PC-3 (cell line): ENCODE data around the gene HDHD5. TPM values are rescaled to one million over a fixed set of nuclear protein-coding genes. Genes with fewer than 3 reads are reported as not detected.

Experiments
- ATAC-seq: fragments of 200-7000 bp; cut with Tn5 transposase; 2 replicates; pipeline ENCODE4 v1.9.1; 2020; ENCODE audit warnings: mild to moderate bottlenecking, moderate library complexity
- BruUV-seq: library from RNA; stranded (reverse); fragments of 400-500 nt; replicated peaks from 2 replicates; lab custom pipeline; 2021; lab: Mats Ljungman, UMichigan
- CTCF ChIA-PET: fragments of 300-600 bp; sonication (Branson Sonifier 250); formaldehyde crosslinking; loops from one replicate; lab custom pipeline; 2022; ENCODE audit warnings: antibody characterized with exemption; lab: Charles Lee
- POLR2A ChIA-PET: fragments of 300-600 bp; sonication (Branson Sonifier 250); formaldehyde crosslinking; loops from one replicate; lab custom pipeline; 2022; ENCODE audit warnings: antibody characterized with exemption; ENCODE audit not compliant: unreplicated experiment; lab: Charles Lee
- DNase-seq: peaks from one replicate; pipeline ENCODE4 v3.0.0-alpha.2; 2015
- H2AFZ ChIP-seq: fragments of 300-600 bp; sonication (generic); 2 replicates; pipeline ENCODE4 v1.6.0; 2016; ENCODE audit warnings: antibody characterized with exemption, low read length
- H3F3A ChIP-seq: fragments of 300-600 bp; sonication (generic); one replicate; pipeline ENCODE4 v1.6.0; 2017; ENCODE audit warnings: antibody characterized with exemption, low read length, control low read depth, mild to moderate bottlenecking; ENCODE audit not compliant: unreplicated experiment
- H3K27ac ChIP-seq: fragments of 300-600 bp; sonication (generic); 2 replicates; pipeline ENCODE4 v1.5.1; 2016; ENCODE audit warnings: mild to moderate bottlenecking, low read length
- H3K27me3 ChIP-seq: fragments of 300-600 bp; sonication (generic); 2 replicates; pipeline ENCODE4 v1.6.1; 2016; ENCODE audit warnings: low read length, mixed read lengths
- H3K36me3 ChIP-seq: fragments of 300-600 bp; sonication (generic); 2 replicates; pipeline ENCODE4 v1.6.1; 2016; ENCODE audit warnings: low read depth, mixed run types, low read length, mixed read lengths
- H3K4me1 ChIP-seq: fragments of 300-600 bp; sonication (generic); 2 replicates; pipeline ENCODE4 v1.5.1; 2016; ENCODE audit warnings: low read length; ENCODE audit not compliant: insufficient read depth
- H3K4me2 ChIP-seq: fragments of 300-600 bp; sonication (generic); 2 replicates; pipeline ENCODE4 v1.6.0; 2016; ENCODE audit warnings: low read length
- H3K4me3 ChIP-seq: fragments of 300-600 bp; sonication (generic); 2 replicates; pipeline ENCODE4 v1.5.1; 2016; ENCODE audit warnings: mild to moderate bottlenecking, low read length, mixed read lengths
- H3K79me2 ChIP-seq: fragments of 300-600 bp; sonication (generic); 2 replicates; pipeline ENCODE4 v1.6.1; 2017; ENCODE audit warnings: low read length, mixed read lengths
- H3K9ac ChIP-seq: fragments of 300-600 bp; sonication (generic); 2 replicates; pipeline ENCODE4 v1.6.0; 2016; ENCODE audit warnings: mild to moderate bottlenecking, low read length
- H3K9me2 ChIP-seq: fragments of 300-600 bp; sonication (generic); replicated peaks from 2 replicates; pipeline ENCODE4 v1.6.1; 2016; ENCODE audit warnings: mixed run types, low read length, mixed read lengths
- H3K9me3 ChIP-seq: fragments of 300-600 bp; sonication (generic); 2 replicates; pipeline ENCODE4 v1.6.1; 2016; ENCODE audit warnings: low read length, mixed read lengths
- H4K20me1 ChIP-seq: fragments of 300-600 bp; sonication (generic); 2 replicates; pipeline ENCODE4 v1.6.1; 2016; ENCODE audit warnings: low read length, mixed read lengths
- EZH2 ChIP-seq: fragments of 300-600 bp; sonication (generic); IDR thresholded peaks from one replicate; pipeline ENCODE4 v1.6.1; 2017; ENCODE audit warnings: antibody characterized with exemption, mild to moderate bottlenecking, low read length; ENCODE audit not compliant: unreplicated experiment
- EZH2phosphoT487 ChIP-seq: fragments of 300-600 bp; sonication (generic); IDR thresholded peaks from 2 replicates; pipeline ENCODE4 v1.6.1; 2018; ENCODE audit warnings: mild to moderate bottlenecking, antibody characterized with exemption, low read length, borderline replicate concordance
- intact Hi-C: fragments of 100-400 bp; cut with micrococcal nuclease; formaldehyde crosslinking; loops from 2 replicates; pipeline ENCODE4 v1.9.0; 2023
- total RNA-seq: library from RNA; depleted of rRNA; stranded (reverse); fragments of >200 nt; gene quantifications from 2 replicates; pipeline ENCODE4 v1.2.3, GENCODE V29; 2014
- TF ChIP-seq, protein P1 (sequence below): fragments of 300-600 bp; sonication (generic); conservative IDR thresholded peaks from 2 replicates; pipeline ENCODE4 v1.5.1; 2017; ENCODE audit warnings: antibody characterized with exemption, low read depth, mild to moderate bottlenecking, low read length

The HDHD5 gene
- total RNA-seq, 1 experiment from 2014 or later, result 57.3 TPM

DNA sequence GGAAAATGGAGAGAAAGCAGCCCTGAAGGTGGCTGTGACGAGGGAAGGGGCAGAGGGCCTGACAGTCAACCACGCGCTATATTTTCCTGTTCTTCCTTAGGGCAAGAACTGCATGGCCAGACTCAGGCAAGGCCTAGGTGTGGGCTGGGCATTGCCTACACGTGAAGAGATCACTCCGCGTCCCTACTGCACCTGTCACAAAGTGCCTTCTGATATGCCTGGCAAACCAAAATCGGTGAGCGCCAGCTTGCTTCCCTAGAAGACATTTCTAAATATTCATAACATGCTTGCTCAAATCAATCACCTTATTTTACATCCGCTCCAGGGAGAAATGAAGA, 44.2 kb downstream of the HDHD5 start:
- DNase-seq (no peak), ATAC-seq (no peak)
- no peaks in the 10 kb centered on the region for H3K36me3 ChIP-seq
- no peak for TF ChIP-seq EZH2
- TF ChIP-seq, protein P1, sequence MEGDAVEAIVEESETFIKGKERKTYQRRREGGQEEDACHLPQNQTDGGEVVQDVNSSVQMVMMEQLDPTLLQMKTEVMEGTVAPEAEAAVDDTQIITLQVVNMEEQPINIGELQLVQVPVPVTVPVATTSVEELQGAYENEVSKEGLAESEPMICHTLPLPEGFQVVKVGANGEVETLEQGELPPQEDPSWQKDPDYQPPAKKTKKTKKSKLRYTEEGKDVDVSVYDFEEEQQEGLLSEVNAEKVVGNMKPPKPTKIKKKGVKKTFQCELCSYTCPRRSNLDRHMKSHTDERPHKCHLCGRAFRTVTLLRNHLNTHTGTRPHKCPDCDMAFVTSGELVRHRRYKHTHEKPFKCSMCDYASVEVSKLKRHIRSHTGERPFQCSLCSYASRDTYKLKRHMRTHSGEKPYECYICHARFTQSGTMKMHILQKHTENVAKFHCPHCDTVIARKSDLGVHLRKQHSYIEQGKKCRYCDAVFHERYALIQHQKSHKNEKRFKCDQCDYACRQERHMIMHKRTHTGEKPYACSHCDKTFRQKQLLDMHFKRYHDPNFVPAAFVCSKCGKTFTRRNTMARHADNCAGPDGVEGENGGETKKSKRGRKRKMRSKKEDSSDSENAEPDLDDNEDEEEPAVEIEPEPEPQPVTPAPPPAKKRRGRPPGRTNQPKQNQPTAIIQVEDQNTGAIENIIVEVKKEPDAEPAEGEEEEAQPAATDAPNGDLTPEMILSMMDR, result no peak
- TF ChIP-seq EZH2phosphoT487, result no peak
- no peaks in the 10 kb centered on the region for H3K9me2 ChIP-seq
- intact Hi-C loops, result no loop called here
- H3K9me3 ChIP-seq, result no peaks in the 10 kb centered on the region
- H3K4me3 ChIP-seq, result no peak overlapping the region
- no peaks in the 10 kb centered on the region for H3K79me2 ChIP-seq
- H3F3A ChIP-seq, result no peaks in the 10 kb centered on the region
- no peak overlapping the region for H2AFZ ChIP-seq
- no peak overlapping the region for H3K27ac ChIP-seq
- H3K4me2 ChIP-seq, result no peak overlapping the region
- H3K27me3 ChIP-seq, result no peaks in the 10 kb centered on the region
- no peaks in the 10 kb centered on the region for H4K20me1 ChIP-seq
- peaks cover 11% of the 10 kb centered on the region for H3K4me1 ChIP-seq
- CTCF ChIA-PET, result no interaction called here
- POLR2A ChIA-PET, result no interaction called here
- H3K9ac ChIP-seq, result no peak overlapping the region
- BruUV-seq, result no TSS peak

DNA sequence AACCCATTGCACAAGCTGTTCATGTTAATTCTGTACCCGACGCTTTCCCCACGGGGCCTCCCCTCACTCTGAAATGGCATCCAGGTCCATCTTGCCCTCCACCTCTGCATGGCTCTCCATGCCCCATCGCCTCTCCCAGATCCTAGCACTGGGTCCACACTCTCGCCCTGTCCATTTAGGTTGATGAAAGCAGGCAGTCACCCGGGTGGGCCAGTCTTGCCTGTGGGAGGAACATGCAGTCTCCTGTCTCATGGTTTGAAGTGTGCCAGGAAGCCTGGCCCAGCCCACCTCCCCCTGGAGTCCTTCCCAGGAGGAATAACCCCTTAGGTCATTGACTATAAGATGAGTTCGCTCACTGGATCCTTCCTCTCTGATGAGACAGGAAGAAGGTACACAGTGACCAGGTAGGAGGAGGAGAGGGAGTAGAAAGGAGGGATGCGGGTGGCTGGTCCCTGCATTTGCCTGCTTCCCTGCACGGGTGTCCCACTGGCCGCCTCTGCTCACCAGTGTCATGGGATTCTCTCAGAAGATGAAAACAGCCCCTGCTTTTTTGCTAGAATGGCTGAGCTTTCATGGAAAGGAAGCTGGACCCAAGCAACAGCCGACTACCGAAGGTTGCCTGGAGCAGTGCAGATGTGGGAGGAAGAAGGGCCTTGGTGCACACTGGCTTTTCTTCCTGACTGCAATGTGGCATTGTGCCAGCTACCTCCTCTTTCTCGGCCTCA, 44.7 kb downstream of the HDHD5 start:
- H4K20me1 ChIP-seq, result no peaks in the 10 kb centered on the region
- no peaks in the 10 kb centered on the region for H3K9me3 ChIP-seq
- TF ChIP-seq, protein P1, result no peak
- TF ChIP-seq EZH2 (no peak), EZH2phosphoT487 (no peak)
- no peaks in the 10 kb centered on the region for H3K79me2 ChIP-seq
- H3F3A ChIP-seq, result no peaks in the 10 kb centered on the region
- no TSS peak for BruUV-seq
- H3K9ac ChIP-seq, result no peak overlapping the region
- ChIA-PET POLR2A (no interaction called here), CTCF (no interaction called here)
- no peak overlapping the region for H3K27ac ChIP-seq
- H3K36me3 ChIP-seq, result no peaks in the 10 kb centered on the region
- no peaks in the 10 kb centered on the region for H3K27me3 ChIP-seq
- intact Hi-C loops, result no loop called here
- H3K4me2 ChIP-seq, result no peak overlapping the region
- H3K4me1 ChIP-seq, result peaks cover 11% of the 10 kb centered on the region
- H2AFZ ChIP-seq, result no peak overlapping the region
- ATAC-seq (no peak), DNase-seq (no peak)
- H3K9me2 ChIP-seq, result no peaks in the 10 kb centered on the region
- H3K4me3 ChIP-seq, result no peak overlapping the region

DNA sequence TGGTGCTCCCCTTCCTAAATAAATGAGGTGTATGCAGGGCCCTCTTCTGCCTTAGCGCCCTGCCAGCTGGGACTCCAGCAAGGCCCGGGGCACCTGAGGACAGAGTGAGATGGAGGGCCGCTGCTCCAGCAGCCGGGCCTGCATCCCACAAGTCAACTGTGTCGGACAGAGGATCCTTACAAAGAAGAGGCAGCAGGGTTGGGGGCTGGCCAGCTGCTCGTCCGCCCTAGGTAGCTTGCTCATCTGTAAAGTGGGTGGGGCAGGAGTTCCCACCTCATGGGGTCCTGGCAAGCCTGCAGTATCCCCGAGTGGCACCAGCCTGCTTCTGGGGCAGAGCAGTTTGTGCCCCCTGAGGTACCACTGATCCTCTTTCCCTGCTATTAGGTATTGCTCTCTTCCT, 45.5 kb downstream of the HDHD5 start:
- Histone ChIP-seq H3F3A (no peaks in the 10 kb centered on the region), H3K79me2 (no peaks in the 10 kb centered on the region), H3K27me3 (no peaks in the 10 kb centered on the region), H3K4me2 (no peak overlapping the region), H3K36me3 (no peaks in the 10 kb centered on the region), H3K9me3 (no peaks in the 10 kb centered on the region), H4K20me1 (no peaks in the 10 kb centered on the region), H3K9ac (no peak overlapping the region), H2AFZ (no peak overlapping the region), H3K4me3 (no peak overlapping the region), H3K4me1 (peaks cover 11% of the 10 kb centered on the region), H3K9me2 (no peaks in the 10 kb centered on the region), H3K27ac (no peak overlapping the region)
- TF ChIP-seq EZH2 (no peak), EZH2phosphoT487 (no peak)
- TF ChIP-seq, protein P1, result no peak
- ATAC-seq (no peak), DNase-seq (no peak)
- ChIA-PET CTCF (no interaction called here), POLR2A (no interaction called here)
- no TSS peak for BruUV-seq
- intact Hi-C loops, result no loop called here
